Measurements from ENCODE around the gene WNT3A. TPM values are rescaled to one million over a fixed set of nuclear protein-coding genes. Genes with fewer than 3 reads are reported as not detected.

WNT3A gene
- polyA plus RNA-seq, 1 experiment, result not detected

- no peak for DNase-seq (ENCODE audit: low read depth)
- no peaks in the 10 kb centered on the region for H3K36me3 ChIP-seq (ENCODE audit: control insufficient read depth, insufficient read depth, low read length)
- ChIA-PET POLR2A (no interaction called here), CTCF (no interaction called here)
- H3K27me3 ChIP-seq (ENCODE audit: control insufficient read depth, insufficient read depth, low read length), result peaks cover 8% of the 10 kb centered on the region
- TF ChIP-seq, protein P1, sequence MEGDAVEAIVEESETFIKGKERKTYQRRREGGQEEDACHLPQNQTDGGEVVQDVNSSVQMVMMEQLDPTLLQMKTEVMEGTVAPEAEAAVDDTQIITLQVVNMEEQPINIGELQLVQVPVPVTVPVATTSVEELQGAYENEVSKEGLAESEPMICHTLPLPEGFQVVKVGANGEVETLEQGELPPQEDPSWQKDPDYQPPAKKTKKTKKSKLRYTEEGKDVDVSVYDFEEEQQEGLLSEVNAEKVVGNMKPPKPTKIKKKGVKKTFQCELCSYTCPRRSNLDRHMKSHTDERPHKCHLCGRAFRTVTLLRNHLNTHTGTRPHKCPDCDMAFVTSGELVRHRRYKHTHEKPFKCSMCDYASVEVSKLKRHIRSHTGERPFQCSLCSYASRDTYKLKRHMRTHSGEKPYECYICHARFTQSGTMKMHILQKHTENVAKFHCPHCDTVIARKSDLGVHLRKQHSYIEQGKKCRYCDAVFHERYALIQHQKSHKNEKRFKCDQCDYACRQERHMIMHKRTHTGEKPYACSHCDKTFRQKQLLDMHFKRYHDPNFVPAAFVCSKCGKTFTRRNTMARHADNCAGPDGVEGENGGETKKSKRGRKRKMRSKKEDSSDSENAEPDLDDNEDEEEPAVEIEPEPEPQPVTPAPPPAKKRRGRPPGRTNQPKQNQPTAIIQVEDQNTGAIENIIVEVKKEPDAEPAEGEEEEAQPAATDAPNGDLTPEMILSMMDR (IDR thresholded peaks at IDR 0.05; ENCODE audit: insufficient read depth, low read depth, low read length), result no peak
- H3K4me3 ChIP-seq (ENCODE audit: low read depth, low read length), result no peak overlapping the region
Observed at GRCh38 chr1:228048120-228048519, 41.3 kb downstream of the WNT3A start.

GRCh38 chr1:228048659-228049298 is 42.0 kb downstream of the WNT3A start:
- no peak for DNase-seq (ENCODE audit: low read depth)
- H3K36me3 ChIP-seq (ENCODE audit: control insufficient read depth, insufficient read depth, low read length), result no peaks in the 10 kb centered on the region
- ChIA-PET POLR2A (no interaction called here), CTCF (no interaction called here)
- peaks cover 8% of the 10 kb centered on the region for H3K27me3 ChIP-seq (ENCODE audit: control insufficient read depth, insufficient read depth, low read length)
- no peak overlapping the region for H3K4me3 ChIP-seq (ENCODE audit: low read depth, low read length)
- TF ChIP-seq, protein P1 (IDR thresholded peaks at IDR 0.05; ENCODE audit: insufficient read depth, low read depth, low read length), result no peak

DNA sequence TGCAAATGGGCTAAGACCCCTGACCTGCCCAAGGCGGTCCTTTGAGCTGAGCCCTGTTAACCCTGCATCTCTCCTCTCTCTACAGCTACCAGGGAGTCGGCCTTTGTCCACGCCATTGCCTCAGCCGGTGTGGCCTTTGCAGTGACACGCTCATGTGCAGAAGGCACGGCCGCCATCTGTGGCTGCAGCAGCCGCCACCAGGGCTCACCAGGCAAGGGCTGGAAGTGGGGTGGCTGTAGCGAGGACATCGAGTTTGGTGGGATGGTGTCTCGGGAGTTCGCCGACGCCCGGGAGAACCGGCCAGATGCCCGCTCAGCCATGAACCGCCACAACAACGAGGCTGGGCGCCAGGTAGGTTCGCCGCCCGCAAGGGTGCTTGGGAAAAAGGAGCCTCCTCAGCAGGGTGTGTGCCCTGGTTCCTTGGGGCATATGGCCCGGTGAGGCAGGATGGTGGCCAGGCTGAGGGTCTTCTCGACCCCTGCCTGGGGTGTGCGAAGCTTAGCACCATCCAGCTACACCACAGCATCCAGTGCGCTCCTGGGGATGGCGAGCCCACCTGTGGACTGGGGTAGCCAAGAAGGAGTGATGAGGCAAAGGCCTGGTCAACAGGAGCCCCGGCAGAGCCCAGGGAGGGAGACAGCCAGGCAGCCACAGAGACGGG is 43.9 kb downstream of the WNT3A start:
- H3K27me3 ChIP-seq (ENCODE audit: control insufficient read depth, insufficient read depth, low read length), result peaks cover 8% of the 10 kb centered on the region
- TF ChIP-seq, protein P1 (IDR thresholded peaks at IDR 0.05; ENCODE audit: insufficient read depth, low read depth, low read length), result no peak
- H3K36me3 ChIP-seq (ENCODE audit: control insufficient read depth, insufficient read depth, low read length), result no peaks in the 10 kb centered on the region
- ChIA-PET CTCF (no interaction called here), POLR2A (no interaction called here)
- no peak for DNase-seq (ENCODE audit: low read depth)
- no peak overlapping the region for H3K4me3 ChIP-seq (ENCODE audit: low read depth, low read length)

DNA sequence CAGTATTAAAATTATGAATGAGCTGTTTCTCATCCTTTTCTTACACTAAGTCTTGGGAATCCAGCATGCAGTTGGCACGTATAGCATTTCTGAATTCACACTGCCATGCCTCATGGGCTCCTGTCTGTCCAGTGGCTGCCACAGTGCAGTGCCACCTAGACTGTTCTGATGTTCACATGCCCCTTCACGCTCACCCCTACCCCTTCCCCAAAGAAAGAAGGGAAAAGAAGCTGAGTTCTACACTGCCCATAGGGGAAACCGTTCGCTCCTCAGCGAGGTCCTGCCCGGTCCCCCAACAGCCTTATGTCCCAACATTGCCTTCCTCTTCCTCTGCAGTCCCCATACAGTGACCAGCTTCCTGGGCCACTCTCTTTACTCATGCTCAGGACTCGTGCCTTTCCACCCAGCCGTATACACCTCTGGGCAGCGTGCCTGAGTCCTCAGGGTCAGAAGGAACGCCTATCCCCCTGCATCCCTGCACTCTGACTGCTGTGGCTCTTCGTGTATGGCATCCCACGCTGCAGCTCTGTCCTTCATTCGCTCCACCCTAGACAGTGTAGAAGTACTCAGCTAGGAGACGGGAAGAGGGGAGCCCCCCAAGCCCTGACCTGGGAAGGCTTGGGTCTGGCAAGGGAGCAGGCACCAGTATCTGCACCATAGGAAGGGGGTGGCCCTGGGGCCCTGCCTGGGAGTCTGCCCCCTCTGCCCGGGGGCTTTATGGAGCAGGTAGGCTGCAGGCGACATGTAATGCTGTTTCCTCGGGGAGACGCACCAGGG is 51.6 kb downstream of the WNT3A start:
- CTCF ChIA-PET, result no interaction called here

More for the DNA sequence above, 51.6 kb downstream of the WNT3A start:
- POLR2A ChIA-PET, result no interaction called here
- DNase-seq (ENCODE audit: low read depth), result no peak
- Histone ChIP-seq H3K4me3 (ENCODE audit: low read depth, low read length) (no peak overlapping the region), H3K27me3 (ENCODE audit: control insufficient read depth, insufficient read depth, low read length) (peaks cover 19% of the 10 kb centered on the region), H3K36me3 (ENCODE audit: control insufficient read depth, insufficient read depth, low read length) (no peaks in the 10 kb centered on the region)
- TF ChIP-seq, protein P1 (IDR thresholded peaks at IDR 0.05; ENCODE audit: insufficient read depth, low read depth, low read length), result no peak

All from BJ (cell line).